HG02798 (cell line): ENCODE measurements around the gene FBN3.
"Not testable (repeated sequence)": the region's sequence is repeated elsewhere in the genome, so short reads cannot be mapped to it uniquely, and the experiment has no call there.

Experiments
- ATAC-seq: cut with Tn5 transposase; IDR thresholded peaks from one replicate; pipeline ENCODE4 v1.9.1; 2021; ENCODE audit warnings: mild to moderate bottlenecking; ENCODE audit not compliant: unreplicated experiment, poor library complexity

Gene FBN3

DNA sequence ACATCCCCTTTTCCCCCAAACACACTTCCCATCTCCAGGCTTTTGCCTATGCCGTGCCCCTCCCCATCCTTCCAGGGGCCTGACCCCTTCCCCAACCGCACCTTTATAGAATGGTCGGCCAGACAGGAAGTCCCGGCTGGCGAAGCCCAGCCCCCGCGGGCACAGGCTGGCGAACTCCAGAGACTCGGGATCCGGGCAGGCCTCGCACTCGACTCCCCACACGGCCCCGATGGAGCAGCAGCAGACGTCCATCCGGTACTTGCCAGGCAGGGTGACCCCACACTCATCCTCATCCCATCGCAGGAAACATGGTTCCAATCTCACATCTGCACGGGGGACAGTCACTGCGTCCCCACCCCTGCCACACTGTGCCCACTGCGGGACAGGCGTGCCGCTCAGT, 25.7 kb downstream of the FBN3 start:
- no peak for ATAC-seq

DNA sequence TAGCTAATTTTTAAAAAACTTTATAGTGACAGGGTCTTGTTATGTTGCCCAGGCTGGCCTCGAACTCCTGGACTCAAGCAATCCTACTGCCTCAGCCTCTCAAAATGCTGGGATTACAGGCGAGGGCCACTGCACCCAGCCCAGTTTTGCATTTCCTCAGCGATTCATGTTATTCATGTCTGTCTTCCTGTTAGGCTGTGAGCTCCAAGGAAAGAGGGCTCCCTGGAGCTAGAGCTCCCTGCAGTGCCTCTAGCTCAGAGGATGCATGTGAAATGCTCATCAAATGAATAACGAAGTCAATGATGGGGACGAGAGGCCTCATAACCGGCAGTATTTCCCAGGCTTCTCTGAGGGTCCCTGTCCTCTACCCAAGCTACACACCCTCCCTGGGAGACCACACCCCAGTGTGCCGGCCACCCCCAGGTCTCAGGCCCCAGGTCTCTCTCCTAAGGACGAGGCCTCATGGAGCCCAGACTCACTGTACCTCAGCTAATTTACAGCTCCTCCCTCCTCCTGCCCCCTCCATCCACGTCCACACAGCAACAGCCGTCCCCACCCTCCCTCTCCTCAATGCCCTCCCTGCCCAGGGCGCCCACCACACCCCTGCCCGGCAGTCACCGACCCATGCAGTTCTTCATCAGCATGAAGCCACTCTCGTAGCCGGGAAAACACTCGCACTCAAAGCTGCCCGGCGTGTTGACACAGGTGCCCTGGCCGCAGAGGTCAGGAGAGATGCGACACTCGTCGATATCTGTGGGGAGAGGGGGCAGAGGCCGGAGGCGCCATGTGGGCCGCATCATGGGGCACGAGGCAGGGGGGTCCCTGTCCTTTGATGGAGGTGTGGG, 28.5 kb downstream of the FBN3 start:
- no peak for ATAC-seq

DNA sequence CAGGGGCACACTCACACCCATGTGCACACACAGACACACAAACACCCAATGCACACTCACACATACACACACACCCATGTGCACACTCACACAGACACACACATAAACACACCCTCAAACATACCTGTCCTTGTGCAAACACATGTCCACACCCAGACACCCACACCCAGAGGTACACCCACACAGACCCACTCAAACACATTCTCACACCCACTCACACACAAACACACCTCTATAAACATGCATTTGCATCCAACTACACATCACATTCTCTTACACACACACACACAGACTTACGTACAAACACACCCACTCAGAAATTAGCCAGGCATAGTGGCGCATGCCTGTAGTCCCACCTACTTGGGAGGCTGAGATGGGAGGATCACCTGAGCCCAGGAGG, 31.4 kb downstream of the FBN3 start:
- no peak for ATAC-seq

DNA sequence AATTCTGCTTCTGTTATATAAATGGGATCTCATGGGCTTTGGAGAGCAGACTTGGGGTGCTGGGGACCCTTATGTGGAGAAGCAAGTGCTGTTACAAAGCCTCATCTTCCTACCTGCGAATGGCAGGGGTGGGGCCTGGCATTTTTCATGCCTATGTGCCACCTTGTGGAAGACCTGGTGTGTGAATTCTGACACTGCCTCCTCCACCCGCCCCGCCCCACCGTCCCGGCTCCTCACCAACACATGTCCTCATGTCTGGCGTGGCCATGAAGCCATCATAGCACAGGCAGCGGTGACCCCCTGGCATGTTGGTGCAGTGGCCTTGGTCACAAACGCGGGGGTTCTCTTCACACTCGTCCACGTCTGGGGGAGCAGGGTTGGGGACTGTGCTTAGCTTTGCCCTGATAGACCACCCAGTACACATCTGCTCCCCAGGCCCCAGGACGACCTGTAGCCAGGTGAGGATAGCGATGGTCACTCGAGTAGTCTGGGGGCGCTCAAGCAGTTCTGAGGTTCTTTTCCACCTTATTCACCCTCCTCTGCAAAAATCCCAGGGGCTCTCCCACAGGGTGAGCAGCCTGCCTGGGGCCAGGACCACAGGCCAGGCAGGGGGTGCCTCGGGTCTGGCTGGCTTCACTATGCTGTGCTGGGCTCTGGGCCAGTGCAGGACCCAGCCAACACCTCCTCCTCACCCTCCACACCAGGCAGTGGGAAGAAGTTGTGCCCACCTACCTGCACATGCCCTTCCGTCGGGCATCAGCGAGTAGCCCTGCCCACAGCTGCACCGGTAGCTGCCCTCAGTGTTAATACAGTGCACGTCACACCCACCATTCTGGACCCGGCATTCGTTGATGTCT, 32.7 kb downstream of the FBN3 start:
- ATAC-seq = no peak

DNA sequence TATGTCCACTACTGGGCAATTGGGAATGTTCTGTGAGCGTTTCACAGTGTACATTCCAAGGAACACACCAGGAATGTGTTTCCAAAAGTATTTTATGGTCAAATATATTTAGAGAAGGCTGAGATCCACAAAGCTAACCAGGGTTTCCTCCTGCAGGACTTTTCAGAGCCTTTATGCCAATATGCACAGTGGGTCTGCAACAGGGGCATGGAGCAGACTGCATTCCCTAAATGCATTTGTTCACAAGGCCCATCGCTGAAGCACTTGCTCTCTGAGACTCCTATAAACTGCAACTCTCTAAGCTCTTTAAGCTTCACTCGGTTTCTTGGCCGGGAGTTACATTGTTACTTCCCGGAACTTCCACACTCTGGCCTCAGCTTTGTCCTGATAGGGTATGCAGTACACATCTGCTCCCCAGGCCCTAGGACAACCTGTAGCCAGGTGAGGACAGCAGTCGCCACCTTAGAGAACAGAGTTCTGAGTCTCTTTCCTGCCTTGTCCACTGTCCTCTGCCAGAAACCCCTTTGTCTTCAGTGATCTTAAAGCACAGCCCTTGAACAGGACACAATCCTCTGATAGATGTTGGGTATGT, 33.5 kb downstream of the FBN3 start:
- ATAC-seq = no peak

DNA sequence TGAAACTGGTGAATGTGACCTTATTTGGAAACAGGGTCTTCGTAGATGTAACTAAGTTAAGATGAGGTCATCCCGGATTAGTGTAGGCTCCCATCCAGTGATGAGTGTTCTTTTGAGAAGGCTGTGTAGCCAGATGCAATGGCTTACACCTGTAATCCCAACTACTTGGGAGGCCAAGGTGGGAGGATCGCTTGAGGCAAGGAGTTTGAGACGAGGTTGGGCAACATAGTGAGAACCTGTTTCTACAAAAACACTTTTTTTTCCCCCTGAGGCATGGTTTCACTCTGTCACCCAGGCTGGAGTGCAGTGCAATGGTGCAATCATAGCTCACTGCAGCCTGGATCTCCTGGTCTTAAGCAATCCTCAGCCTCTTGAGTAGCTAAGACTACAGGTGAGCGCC, 36.4 kb downstream of the FBN3 start:
- ATAC-seq = no peak

DNA sequence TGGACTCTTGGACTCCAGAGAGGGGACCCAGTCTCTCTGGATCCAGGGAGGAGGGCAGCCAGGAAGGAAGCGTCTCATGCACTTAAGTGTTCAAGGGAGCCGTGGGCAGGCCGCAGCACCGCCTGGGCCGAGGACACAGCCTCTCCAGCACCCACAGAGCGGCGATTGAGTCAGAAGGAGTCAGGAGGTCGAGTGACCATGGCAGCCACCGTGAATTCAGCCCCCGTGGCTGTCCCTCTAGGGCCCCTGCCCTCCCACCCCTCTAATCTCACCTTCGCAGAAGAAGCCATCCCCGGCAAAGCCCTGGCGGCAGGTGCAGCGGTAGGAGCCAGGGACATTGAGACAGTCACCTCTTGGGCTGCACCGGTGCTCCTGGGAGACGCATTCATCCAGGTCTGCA, 38.0 kb downstream of the FBN3 start:
- ATAC-seq = no peak

DNA sequence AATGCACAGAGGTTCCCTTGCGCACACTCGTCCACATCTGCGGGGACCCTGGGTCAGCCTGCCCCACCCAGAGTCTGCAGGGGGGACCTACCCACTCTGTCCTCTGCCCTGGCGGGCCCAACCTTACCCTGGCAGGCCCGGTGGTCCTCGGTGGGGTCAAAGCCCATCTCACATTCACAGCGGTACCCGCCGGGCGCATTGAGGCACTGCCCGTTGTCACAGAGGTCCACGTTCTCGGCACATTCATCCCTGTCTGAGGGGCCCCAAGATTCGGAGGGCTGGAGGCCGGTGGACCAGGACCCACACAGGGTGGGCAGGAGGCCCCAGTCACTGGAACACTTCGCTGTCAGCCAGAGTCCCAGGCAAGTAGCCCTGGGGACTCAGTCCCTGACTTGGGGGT, 38.5 kb downstream of the FBN3 start:
- ATAC-seq = no peak

DNA sequence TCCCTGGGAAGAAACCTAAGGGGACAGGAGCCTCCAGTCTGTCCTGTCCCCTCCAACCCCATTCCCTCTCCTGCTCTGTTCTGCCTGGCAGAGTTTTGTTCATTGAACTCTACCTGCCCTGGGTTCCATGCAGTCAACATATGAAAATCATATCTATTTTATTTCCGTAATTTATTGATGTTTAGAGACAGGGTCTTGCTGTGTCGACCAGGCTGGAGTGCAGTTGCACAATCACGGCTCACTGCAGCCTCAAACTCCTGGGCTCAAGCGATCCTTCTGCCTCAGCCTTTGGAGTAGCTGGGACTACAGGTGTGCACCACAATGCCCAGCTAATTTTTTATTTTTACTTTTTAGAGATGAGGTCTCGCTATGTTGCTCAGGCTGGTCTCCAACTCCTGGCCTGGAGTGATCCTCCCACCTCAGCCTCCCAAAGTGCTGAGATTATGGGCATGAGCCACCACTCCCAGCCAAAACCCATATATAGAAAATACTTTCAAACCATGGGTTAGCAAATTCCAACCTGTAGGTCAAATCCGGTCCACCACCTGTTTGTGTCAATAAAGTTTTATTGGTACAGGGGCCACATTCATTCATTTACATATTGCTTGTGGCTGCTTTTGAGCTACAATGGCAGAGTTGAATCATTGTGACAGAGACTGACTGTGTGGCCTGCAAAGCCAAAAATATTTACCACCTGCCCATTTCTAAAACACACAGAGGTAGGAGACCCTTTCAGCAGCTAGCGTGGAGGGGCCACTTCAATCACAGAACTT, 39.3 kb downstream of the FBN3 start:
- ATAC-seq = no peak

DNA sequence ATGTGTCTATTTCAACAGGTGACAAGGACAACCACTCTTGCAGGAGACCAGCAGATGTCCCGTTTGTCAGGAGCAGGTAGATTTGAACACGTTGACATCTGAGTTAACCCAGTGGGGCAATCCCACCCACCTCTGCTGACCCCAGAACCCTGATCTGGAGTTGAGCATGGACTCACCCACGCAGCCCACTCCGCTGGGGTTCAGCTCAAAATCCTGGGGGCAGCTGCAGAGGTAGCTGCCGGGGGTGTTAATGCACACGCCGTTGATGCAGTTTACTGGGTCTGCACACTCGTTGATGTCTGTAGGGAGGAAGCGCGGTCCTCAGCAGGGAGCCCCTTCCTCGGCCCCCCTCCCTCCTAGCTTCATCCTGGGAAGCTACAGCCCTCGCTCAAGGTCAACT, 39.9 kb downstream of the FBN3 start:
- no peak for ATAC-seq

DNA sequence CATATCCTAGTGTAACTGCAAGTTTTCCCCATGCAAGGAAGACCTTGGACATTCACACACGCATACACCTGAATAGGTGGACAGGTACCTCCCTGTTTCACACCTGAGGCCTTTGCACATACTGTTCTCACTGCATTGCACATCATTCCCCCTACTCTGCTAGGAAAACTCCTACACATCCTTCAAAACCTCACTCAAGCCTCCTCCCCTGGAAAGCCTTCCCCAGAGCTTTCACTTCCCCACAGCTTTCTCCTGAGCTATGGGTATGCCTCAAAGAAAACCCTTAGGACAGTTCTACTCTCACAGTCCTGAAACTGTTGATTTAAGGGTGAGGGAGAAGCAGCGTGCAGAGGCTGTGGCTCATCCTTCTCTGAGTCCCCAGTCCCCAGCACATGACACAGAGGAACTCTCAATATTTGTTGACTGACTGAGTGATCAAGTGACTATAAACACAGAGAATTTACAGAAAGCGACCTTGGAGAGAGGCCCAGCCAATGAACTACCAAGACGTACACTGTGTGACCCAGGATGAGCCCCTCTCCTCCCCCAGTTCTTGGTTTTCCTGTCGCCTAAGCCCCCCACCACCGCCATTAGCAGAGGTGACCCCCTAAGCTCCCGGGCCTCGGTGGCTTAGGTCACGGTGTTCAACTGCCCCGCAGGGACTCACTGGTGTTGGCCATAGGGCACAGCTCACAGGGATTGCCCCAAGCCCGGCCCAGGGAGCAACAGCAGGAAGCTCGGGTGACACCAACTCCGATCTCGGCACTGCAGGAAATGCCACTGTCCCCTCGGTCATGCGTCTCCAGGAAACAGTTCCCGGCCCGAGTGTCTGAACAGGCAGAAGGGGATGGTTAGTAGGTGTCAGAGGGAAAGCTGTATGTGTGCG, 40.6 kb downstream of the FBN3 start:
- ATAC-seq = no peak

DNA sequence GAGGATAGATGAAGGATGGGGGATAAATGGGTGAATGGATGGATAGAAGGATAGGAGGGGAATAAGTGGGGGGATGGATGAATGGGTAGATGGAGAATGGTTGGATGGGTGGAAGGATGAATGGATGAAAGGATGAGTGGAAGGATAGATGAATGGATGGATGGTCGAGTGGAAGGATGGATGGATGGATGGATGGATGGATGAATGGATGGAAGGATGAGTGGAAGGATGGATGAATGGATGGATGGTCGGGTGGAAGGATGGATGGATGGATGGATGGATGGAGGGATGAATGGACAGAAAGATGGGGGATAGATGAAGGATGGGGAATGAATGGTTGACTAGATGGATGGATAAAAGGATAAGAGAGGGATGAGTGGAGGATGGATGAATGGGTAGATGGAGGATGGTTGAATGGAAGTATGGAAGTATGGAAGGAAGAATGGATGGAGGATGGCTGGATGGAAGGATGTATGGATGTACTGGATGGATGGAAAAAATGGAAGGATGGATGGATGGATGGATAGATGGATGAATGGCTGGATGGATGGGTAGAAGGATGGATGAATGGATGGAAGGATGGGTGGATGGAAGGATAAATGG, 42.0 kb downstream of the FBN3 start:
- ATAC-seq = no peak

DNA sequence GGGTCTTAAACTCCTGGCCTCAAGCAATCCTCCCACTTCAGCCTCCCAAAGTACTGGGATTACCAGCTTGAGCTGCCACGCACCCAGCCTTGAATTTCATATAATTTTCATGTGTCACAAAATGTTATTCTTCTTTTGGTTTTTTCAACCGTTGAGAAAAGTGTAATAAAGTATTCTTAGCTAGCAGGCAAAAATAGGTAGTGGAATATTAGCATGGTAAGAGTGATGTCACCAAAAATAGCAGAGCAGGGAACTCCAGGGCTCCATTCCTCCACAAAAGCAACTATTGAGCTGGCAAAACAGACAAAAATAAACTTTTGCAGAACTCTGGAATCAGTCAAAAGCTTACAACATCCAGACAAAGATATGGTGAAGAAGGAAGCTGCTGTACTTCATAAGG, 43.9 kb downstream of the FBN3 start:
- no peak for ATAC-seq

DNA sequence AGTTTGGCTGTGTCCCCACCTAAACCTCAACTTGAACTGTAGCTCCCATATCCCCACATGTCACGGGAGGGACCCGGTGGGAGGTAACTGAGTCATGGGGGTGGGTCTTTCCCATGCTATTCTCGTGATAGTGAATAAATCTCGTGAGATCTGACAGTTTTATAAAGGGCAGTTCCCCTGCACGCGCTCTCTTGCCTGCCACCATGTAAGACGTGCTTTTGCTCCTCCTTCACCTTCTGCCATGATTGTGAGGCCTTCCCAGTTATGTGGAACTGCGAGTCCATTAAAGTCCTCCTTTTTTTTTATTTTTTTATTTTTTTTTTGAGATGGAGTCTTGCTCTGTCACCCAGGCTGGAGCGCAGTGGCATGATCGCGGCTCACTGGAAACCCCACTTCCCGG, 47.5 kb downstream of the FBN3 start:
- not testable (repeated sequence) for ATAC-seq

DNA sequence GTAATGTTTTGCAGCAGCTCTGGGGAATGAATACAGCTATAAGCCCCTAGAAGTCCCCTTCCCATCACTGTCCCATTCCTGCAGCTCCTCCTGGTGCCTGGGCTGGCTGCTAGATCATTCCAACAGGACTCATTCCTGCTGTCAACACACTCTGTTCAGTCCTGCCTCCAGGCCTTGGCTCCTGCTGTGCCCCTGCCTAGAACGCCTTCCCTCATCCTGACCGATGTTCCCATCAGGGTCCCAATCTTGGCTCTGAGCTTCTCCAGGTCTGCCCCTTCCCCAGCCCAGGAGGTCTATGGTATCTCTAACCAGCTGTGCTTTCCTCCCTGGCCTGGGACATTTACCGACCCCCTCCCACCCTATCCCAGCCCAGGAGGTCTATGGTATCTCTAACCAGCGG, 48.1 kb downstream of the FBN3 start:
- no peak for ATAC-seq

DNA sequence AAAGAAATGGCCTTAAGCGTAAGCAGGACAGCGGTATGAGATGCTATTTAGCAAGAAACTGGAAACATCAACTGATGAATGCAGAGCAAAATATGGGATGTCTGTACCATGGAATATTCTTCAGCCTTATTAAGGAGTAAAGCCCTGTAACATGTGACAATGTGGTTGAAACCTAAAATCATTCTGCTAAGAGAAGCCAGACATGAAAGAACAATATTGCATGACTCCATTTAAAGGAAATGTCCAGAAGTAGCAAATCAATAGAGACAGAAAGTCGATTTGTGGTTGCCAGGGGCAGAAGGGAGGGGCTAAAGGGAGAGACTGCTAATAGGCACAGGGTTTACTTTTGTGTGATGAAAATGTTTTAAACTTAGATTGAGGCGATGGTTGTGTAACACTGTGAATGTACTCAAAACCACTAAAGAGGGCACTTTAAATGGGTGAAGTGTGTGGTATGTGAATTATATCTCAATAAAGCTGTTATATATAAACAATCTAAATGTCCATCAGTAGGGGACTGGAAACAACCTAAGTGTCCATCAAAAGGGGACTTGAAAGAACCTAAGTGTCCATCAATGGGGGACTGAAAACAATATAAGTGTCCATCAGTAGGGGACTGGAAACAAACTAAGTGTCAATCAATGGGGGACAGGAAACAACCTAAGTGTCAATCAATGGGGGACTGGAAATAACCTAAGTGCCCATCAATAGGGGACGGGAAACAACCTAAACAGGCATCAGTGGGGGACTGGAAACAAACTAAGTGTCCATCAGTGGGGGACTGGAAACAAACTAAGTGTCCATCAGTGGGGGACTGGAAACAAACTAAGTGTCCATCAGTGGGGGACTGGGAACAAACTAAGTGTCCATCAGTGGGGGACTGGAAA, 51.5 kb downstream of the FBN3 start:
- no peak for ATAC-seq

DNA sequence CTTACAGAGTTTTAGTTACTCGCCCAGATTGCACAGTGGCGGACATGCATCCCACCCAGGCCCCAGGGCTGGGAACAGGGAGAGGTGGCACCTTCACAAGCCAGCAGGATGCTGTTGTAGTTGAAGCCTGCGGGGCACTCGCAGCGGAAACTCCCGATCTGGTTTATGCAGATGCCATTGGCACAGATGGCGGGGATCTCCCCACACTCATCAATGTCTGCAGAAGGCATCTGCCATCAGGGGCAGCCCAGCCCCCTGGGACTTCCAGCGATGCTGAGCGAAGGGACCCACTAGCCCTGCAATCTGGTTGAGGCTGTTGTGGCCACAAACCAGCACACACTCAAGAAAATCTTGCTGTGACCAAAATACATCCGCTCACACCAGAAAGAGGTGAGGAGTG, 52.2 kb downstream of the FBN3 start:
- no peak for ATAC-seq

DNA sequence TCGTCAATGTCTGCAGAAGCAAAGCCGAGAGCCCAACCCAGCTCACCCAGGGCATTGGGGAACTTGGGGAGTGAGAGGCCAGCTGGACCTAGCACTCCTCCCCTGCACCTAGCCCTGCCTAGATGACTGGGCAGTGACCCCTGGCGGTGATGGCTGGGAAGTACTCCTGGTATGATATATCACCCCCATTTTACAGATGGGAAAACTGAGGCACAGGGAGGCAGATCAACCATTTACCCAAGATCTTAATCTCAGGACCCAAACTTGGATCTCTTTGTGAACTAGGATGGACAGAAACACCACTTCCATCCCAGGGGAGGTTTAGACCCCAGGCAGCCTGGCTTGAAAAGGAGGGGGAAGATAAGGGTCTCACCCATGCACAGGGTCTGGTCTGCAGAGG, 53.3 kb downstream of the FBN3 start:
- ATAC-seq = no peak
